Stimulated activated CD8-positive, alpha-beta memory T cell treated with anti-CD3 and anti-CD28 coated beads, Interleukin-7, amount 100 ng/mL, for 1 hour (primary cell): ENCODE results near the gene LDLR.
"Not testable (repeated sequence)": the region's sequence is repeated elsewhere in the genome, so short reads cannot be mapped to it uniquely, and the experiment has no call there.

Source experiments
- DNase-seq, 2 donors: peaks; one replicate each; pipeline ENCODE4 v3.0.0-alpha.2; 2020; ENCODE audit warnings: low read depth in 2 of 2

Gene LDLR

DNA sequence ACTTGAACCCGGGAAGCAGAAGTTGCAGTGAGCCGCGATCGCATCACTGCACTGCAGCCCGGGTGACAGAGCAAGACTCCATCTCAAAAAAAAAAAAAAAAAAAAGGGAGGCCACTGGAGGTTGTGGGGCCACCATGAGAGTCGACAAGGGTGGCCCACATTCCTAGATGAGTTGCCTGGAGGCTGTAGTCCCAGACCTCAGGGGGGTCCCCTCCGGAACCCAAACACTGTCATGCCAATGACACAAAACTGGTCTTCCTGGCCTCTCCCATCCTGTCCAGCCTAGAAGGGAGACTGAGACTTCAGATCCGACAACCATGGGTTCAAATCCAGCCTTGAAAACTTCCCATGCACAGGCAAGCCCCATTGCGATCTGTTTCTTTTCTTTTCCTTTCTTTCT, 51.6 kb downstream of the LDLR start:
- DNase-seq: no peak

- DNase-seq: no peak
Measured at GRCh38 chr19:11141937-11142527, 52.8 kb downstream of the LDLR start.

DNA sequence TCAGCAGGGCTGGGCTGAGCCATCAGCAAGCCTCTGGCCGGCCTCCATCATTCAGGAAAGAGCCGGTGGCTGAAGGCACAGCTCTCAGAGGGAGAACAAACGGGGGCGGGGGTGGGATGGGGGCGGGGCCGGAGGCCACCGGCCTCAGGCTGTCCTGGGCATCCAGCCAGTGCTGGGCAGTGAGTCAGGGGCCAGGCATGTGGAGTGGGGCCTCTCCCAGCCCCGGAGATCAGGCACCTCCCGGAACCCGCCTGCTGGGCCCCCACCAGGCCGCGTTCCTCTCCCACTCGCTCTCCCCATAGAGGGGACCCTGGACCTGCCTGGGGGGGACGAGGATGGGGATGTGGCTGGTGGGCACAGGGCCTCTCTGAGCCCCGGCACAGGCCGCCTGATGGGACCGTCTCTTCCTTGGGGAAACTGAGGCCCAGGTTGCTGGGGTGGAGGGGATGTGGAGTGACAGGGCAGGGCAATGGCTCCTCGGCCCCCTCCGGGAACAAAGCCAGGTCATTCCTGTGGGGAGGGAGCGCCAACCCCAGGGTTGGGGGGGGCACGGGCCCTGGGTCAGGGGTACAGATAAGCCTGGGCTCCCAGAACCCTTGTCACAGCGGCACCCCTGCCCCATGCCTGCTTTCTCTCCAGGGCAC, 53.4 kb downstream of the LDLR start:
- DNase-seq: no peak

DNA sequence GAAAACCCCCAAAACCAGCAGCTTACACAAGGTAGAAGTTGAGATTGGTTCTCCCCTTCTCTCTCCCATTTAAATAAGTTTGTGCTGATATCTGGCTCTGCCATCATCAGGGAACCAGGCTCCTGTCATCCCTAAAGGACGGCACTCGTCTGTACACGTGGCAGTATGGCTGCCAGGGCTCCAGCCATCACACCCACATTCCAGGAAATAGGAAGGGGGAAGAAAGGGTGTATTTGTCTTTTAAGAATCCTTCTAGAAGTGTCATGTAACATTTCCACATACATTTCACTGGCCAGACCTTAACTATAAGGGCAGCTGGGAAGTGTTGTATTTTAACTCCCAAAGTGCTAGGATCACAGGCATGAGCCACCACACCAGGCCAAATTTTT, 56.3 kb downstream of the LDLR start:
- DNase-seq: no peak

- DNase-seq: no peak
Measured at GRCh38 chr19:11148001-11148400, 58.7 kb downstream of the LDLR start.

DNA sequence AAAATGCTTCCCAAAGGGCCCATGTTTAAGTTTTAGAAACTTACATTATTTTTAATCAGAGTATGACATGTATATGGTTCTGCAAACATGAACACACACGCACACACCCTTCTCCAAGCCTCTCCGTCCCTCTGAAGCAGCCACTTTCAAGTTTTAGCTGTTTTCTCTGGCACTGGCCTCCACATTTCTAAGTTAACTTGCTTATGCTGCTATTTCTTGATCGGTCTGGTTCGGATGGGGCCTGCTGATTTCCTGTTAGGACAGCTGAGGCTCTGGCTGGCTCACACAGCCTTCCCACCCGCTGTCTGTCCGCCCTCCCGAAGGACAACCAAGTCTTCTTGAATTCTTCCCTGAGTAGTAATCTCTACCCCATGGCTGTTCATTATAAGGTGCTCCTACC, 61.9 kb downstream of the LDLR start:
- DNase-seq: no peak

GRCh38 chr19:11152318-11153062, 63.2 kb downstream of the LDLR start:
- DNase-seq: no peak

DNA sequence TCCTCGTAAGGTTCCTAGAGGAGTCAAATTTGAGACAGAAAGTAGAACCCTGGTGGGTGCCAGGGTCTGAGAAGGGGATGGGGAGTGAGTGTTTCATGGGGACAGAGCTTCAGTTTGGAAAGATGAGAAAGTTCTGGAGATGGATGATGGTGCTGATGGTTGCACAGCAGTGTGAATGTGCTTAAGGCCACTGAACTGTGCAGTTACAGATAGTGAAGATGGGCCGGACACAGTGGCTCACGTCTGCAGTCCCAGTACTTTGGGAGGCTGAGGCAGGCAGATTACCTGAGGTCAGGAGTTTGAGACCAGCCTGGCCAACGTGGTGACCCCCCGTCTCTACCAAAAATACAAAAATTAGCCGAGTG, 65.4 kb downstream of the LDLR start:
- no peak for DNase-seq

GRCh38 chr19:11155373-11156120, 66.3 kb downstream of the LDLR start, which contains the start of gene SPC24:
TSS of gene SPC24 (minus strand) at chr19:11155782. CDS start at chr19:11155776, 6 bp downstream.
- peak; percentile 72 to 73 for DNase-seq

DNA sequence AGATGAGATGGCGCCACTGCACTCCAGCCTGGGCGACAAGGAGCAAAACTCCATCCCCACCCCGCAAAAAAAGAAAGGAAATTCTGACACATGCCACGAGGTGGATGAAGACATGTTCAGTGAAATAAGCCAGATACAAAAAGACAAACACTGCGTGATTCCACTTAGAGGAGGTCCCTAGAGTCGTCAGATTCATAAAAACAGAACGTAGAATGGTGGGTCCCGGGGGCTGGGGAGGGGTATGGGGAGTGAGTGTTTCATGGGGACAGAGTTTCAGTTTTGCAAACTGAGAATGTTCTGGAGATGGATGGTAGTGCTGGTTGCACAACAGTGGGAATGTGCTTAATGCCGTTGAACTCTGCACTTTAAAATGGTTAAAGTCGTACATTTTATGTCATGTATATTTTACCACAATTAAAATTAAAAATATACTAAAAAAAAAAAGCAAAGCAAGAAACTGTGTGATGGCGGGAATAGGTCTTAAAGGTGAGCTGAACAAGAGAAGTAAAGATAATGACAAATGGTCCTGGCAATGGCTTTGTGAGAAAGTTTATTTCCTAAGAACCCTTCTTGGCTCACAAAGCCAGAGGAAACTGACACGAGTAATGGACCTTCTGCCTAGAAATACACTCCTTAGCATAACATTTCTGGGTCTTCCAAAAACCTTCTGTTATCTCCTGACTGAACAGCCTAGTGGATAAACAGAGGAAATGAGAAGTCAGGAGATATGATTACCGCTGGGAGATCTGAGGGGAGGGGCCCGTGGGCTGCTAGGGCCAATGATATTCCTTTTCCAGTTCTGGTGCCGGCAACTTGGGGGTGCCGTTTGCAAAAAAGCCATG, 70.6 kb downstream of the LDLR start:
- no peak for DNase-seq

- not testable (repeated sequence) for DNase-seq
Measured at GRCh38 chr19:11160440-11160768, 71.1 kb downstream of the LDLR start.

- no peak for DNase-seq
Measured at GRCh38 chr19:11164296-11164695, 75.0 kb downstream of the LDLR start.

GRCh38 chr19:11164879-11165406, 75.7 kb downstream of the LDLR start:
- no peak for DNase-seq

GRCh38 chr19:11165486-11166030, 76.3 kb downstream of the LDLR start:
- DNase-seq: no peak

DNA sequence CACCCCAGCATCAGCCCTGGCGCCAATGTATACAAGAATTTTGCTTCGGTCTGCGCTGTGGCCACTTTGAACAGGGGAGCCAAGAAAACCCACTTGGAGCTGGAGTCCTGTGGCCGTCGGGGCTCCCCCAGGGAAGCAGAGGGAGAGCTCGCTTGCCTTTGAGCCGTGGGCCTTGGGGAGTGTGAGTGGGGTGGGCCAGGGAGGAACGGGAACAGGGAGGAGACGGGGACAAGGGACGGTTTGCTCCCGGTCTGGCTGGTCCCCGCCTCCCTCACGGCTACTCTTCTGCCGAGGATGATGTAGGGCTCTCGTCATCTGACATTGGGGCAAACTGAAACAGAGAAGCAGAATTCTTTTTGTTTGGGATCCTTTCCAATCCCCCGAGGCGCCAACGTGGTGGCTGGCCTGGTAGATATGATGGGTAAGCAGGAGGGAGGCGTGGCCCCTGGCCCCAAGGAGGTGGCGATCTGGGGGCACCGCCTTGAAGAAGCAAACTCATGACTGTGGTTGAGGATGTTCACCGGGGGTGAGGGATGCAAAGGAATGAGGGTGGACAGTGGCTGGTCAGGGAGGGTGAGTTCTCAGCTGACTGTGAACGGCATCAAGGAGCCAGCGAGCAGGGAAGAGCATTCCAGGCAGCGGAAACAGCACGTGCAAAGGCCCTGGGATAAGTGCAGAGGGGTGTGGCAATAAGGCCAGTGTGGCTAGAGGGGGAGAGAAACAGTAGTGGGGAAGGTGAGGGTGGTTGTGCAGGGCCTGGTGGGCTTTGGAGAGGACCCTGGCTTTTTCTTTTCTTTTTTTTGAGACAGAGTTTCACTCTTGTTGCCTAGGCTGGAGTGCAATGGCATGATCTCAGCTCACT, 77.2 kb downstream of the LDLR start:
- DNase-seq: no peak

- DNase-seq: no peak
Measured at GRCh38 chr19:11168568-11168967, 79.3 kb downstream of the LDLR start.

- no peak for DNase-seq
Measured at GRCh38 chr19:11169896-11170678, 80.8 kb downstream of the LDLR start.

GRCh38 chr19:11171144-11171543, 81.9 kb downstream of the LDLR start:
- DNase-seq: no peak

- DNase-seq: no peak
Measured at GRCh38 chr19:11172576-11172975, 83.3 kb downstream of the LDLR start.
